NCI-H2107 treated with DMSO at 0.1 percent for 48 hours (cell line): ENCODE data around the gene CNBP.

Experiments used
- DNase-seq: peaks from one replicate; lab custom pipeline; 2025; ENCODE audit not compliant: unreplicated experiment; lab: John Stamatoyannopoulos, UW

The CNBP gene

GRCh38 chr3:129132097-129132866 lies 51.4 kb downstream of the CNBP start:
- no peak for DNase-seq

GRCh38 chr3:129131465-129132088 lies 52.1 kb downstream of the CNBP start:
- DNase-seq, result no peak

GRCh38 chr3:129130291-129130813 lies 53.3 kb downstream of the CNBP start:
- DNase-seq, result no peak

GRCh38 chr3:129128357-129129155 lies 55.1 kb downstream of the CNBP start:
- no peak for DNase-seq

- no peak for DNase-seq
Observed at GRCh38 chr3:129126726-129127280, 56.9 kb downstream of the CNBP start.

- no peak for DNase-seq
Observed at GRCh38 chr3:129123314-129124060, 60.2 kb downstream of the CNBP start.

GRCh38 chr3:129122412-129123011 lies 61.2 kb downstream of the CNBP start:
- DNase-seq, result no peak

- no peak for DNase-seq
Observed at GRCh38 chr3:129121792-129122411, 61.8 kb downstream of the CNBP start, which contains the start of gene RAB43. RAB43 (minus strand) TSS chr3:129121804; CDS start chr3:129121489, 315 bp downstream.

GRCh38 chr3:129121016-129121791 lies 62.5 kb downstream of the CNBP start:
- no peak for DNase-seq

- peak; percentile 27 for DNase-seq
Observed at GRCh38 chr3:129120254-129121004, 63.3 kb downstream of the CNBP start.

- no peak for DNase-seq
Observed at GRCh38 chr3:129119365-129120100, 64.2 kb downstream of the CNBP start.

- no peak for DNase-seq
Observed at GRCh38 chr3:129118745-129119144, 65.0 kb downstream of the CNBP start.
